ENCODE results near the gene DCXR. TPM values are rescaled to one million over a fixed set of nuclear protein-coding genes. Genes with fewer than 3 reads are reported as not detected.

The DCXR gene
- total and polyA plus RNA-seq, 7 donors: 44.3 to 163 (median 94.8) TPM

GRCh38 chr17:82073446-82073845 is 35.9 kb upstream of the DCXR start:
- Histone ChIP-seq H3K36me3 (peaks cover 0 to 2% (median 0%) of the 10 kb centered on the region in 4 donors), H3K27ac (no peak overlapping the region), H3K9me3 (no peaks in the 10 kb centered on the region), H3K27me3 (no peaks in the 10 kb centered on the region), H3K4me3 (no peak overlapping the region), H3K4me1 (no peaks in the 10 kb centered on the region)
- intact Hi-C loops (cut with DNase I): no loop called here
- TF ChIP-seq CTCF (IDR thresholded peaks at IDR 0.05) (no peak), POLR2A (IDR thresholded peaks at IDR 0.05) (no peak), EP300 (IDR thresholded peaks at IDR 0.05) (no peak), POLR2AphosphoS5 (IDR thresholded peaks at IDR 0.05) (no peak)
- 85 to 87% methylated on average over 9 of the region's 9 CpGs for WGBS, 2 donors
- no peak for DNase-seq

- 23 to 64% methylated on average over 6 of the region's 6 CpGs for WGBS, 2 donors
- Histone ChIP-seq H3K36me3 (no peaks in the 10 kb centered on the region), H3K9me3 (no peaks in the 10 kb centered on the region), H3K4me3 (no peak overlapping the region), H3K4me1 (no peaks in the 10 kb centered on the region), H3K27me3 (no peaks in the 10 kb centered on the region), H3K27ac (no peak overlapping the region)
- TF ChIP-seq EP300 (IDR thresholded peaks at IDR 0.05) (no peak), CTCF (IDR thresholded peaks at IDR 0.05) (no peak), POLR2A (IDR thresholded peaks at IDR 0.05) (no peak), POLR2AphosphoS5 (IDR thresholded peaks at IDR 0.05) (no peak)
- intact Hi-C loops (cut with DNase I): no loop called here
- no peak for DNase-seq
These were observed 35.3 kb upstream of the DCXR start for GRCh38 chr17:82072827-82073226.

DNA sequence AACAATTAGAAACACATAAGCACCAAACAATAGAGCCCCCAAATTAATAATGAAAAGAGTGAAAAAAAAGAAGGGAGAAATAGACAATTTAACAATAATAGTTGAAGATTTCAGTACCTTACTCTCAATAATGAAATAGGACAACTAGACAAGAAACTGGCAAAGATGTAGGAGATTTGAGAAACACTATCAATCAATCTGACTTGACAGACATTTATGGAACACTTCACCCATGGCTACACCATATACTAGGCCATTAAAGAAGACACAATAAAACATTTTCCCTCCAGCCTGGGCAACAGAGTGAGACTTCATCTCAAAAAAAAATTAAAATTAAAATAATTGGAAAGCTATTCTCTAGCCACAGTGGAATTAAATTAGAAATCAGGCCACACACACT is 33.1 kb upstream of the DCXR start:
- no peaks in the 10 kb centered on the region for H3K9me3 ChIP-seq
- no peaks in the 10 kb centered on the region for H3K36me3 ChIP-seq
- no peak for TF ChIP-seq POLR2AphosphoS5 (IDR thresholded peaks at IDR 0.05)
- no peak for TF ChIP-seq EP300 (IDR thresholded peaks at IDR 0.05)
- TF ChIP-seq CTCF (IDR thresholded peaks at IDR 0.05): no peak
- TF ChIP-seq POLR2A (IDR thresholded peaks at IDR 0.05): no peak
- H3K4me1 ChIP-seq: peaks cover 0 to 9% (median 8%) of the 10 kb centered on the region in 4 donors
- H3K27me3 ChIP-seq: no peaks in the 10 kb centered on the region
- no peak overlapping the region for H3K27ac ChIP-seq
- no peak overlapping the region for H3K4me3 ChIP-seq
- DNase-seq: no peak
- intact Hi-C loops (cut with DNase I): no loop called here

GRCh38 chr17:82065638-82066303 is 28.3 kb upstream of the DCXR start, which contains the start of gene DUS1L:
TSS of gene DUS1L (minus strand) at chr17:82065804. CDS start at chr17:82065059, 745 bp downstream.
- Histone ChIP-seq H3K36me3 (peaks cover 9 to 33% (median 15%) of the 10 kb centered on the region in 4 donors), H3K9me3 (no peaks in the 10 kb centered on the region), H3K4me3 (peak within 1 kb of the TSS; percentile 61 to 97 (median 88)), H3K27me3 (no peaks in the 10 kb centered on the region), H3K27ac (peak within 1 kb of the TSS; percentile 83 to 89 (median 86)), H3K4me1 (peaks cover 0 to 30% (median 25%) of the 10 kb centered on the region in 4 donors)
- DNase-seq: peak; percentile 80
- WGBS, 2 donors: 10 to 12% methylated on average over 88 of the region's 88 CpGs
- intact Hi-C loops (cut with DNase I): loop anchor here (2.0 kb wide), 1 partner anchor 33 kb away; the partner anchor contains the start of gene FASN
- peak in 3 of 4 donors; percentile 41 to 64 (median 50) for TF ChIP-seq POLR2AphosphoS5 (IDR thresholded peaks at IDR 0.05)
- TF ChIP-seq POLR2A (IDR thresholded peaks at IDR 0.05): no peak
- TF ChIP-seq EP300 (IDR thresholded peaks at IDR 0.05): no peak
- no peak for TF ChIP-seq CTCF (IDR thresholded peaks at IDR 0.05)

All from sigmoid colon (tissue), 7 donors.